Smooth muscle cell (in vitro differentiated cells): ENCODE data around the gene KPNA5. TPM values are rescaled to one million over a fixed set of nuclear protein-coding genes. Genes with fewer than 3 reads are reported as not detected.

Source experiments
- DNase-seq: peaks from one replicate; lab custom pipeline; 2025; ENCODE audit not compliant: unreplicated experiment; lab: John Stamatoyannopoulos, UW
- H2AFZ ChIP-seq: fragments of 200-600 bp; sonication (generic); 2 replicates; pipeline ENCODE4 v1.6.0; 2016; ENCODE audit warnings: antibody characterized with exemption, low read depth, mild to moderate bottlenecking
- H3F3A ChIP-seq: fragments of 200-600 bp; sonication (generic); 2 replicates; pipeline ENCODE4 v1.6.0; 2017; ENCODE audit warnings: antibody characterized with exemption, low read depth
- H3K27ac ChIP-seq: fragments of 200-600 bp; sonication (generic); 2 replicates; pipeline ENCODE4 v1.5.1; 2016; ENCODE audit warnings: low read depth, mild to moderate bottlenecking
- H3K27me3 ChIP-seq: fragments of 200-600 bp; sonication (generic); 2 replicates; pipeline ENCODE4 v1.6.1; 2016; ENCODE audit warnings: low read depth, mild to moderate bottlenecking
- H3K36me3 ChIP-seq: fragments of 200-600 bp; sonication (generic); 2 replicates; pipeline ENCODE4 v1.5.1; 2016; ENCODE audit warnings: low read depth
- H3K4me1 ChIP-seq: fragments of 200-600 bp; sonication (generic); 2 replicates; pipeline ENCODE4 v1.5.1; 2016; ENCODE audit warnings: low read depth
- H3K4me2 ChIP-seq: fragments of 200-600 bp; sonication (generic); 2 replicates; pipeline ENCODE4 v1.6.0; 2016; ENCODE audit warnings: mild to moderate bottlenecking
- H3K4me3 ChIP-seq: fragments of 200-600 bp; sonication (generic); 2 replicates; pipeline ENCODE4 v1.5.1; 2016; ENCODE audit warnings: mild to moderate bottlenecking
- H3K79me2 ChIP-seq: fragments of 200-600 bp; sonication (generic); 2 replicates; pipeline ENCODE4 v1.6.0; 2016; ENCODE audit warnings: low read depth, mild to moderate bottlenecking
- H3K9ac ChIP-seq: fragments of 200-600 bp; sonication (generic); 2 replicates; pipeline ENCODE4 v1.6.0; 2016; ENCODE audit warnings: low read depth
- H3K9me3 ChIP-seq: fragments of 200-600 bp; sonication (generic); replicated peaks from 2 replicates; pipeline ENCODE4 v1.5.1; 2016; ENCODE audit warnings: low read depth
- H4K20me1 ChIP-seq: fragments of 200-600 bp; sonication (generic); 2 replicates; pipeline ENCODE4 v1.6.0; 2016; ENCODE audit warnings: low read depth
- WGBS: methylation state at CpG from one replicate; pipeline ENCODE4 v1.1.7; 2016; ENCODE audit warnings: low lambda C conversion rate; 5-methylcytosine and 5-hydroxymethylcytosine counted together
- polyA plus RNA-seq: library from polyadenylated mRNA; unstranded; fragments of >200 nt; fragmentation: Nextera tagmentation; extraction: Ambion mirVana; gene quantifications from 2 replicates; pipeline ENCODE4 v1.2.1, GENCODE V29; 2016
- total RNA-seq: library from RNA; depleted of rRNA; stranded (reverse); fragments of >200 nt; gene quantifications from 2 replicates; pipeline ENCODE4 v1.2.3, GENCODE V29; 2014
- TF ChIP-seq, protein P1 (sequence below): fragments of 200-600 bp; sonication (generic); IDR thresholded peaks from 2 replicates; pipeline ENCODE4 v1.5.1; 2017; ENCODE audit warnings: borderline replicate concordance, mild to moderate bottlenecking, antibody characterized with exemption; ENCODE audit not compliant: insufficient read depth, poor library complexity, severe bottlenecking

KPNA5 gene
- total and polyA plus RNA-seq, 2 experiments from 2014 or later = 1.6 to 15.5 TPM

DNA sequence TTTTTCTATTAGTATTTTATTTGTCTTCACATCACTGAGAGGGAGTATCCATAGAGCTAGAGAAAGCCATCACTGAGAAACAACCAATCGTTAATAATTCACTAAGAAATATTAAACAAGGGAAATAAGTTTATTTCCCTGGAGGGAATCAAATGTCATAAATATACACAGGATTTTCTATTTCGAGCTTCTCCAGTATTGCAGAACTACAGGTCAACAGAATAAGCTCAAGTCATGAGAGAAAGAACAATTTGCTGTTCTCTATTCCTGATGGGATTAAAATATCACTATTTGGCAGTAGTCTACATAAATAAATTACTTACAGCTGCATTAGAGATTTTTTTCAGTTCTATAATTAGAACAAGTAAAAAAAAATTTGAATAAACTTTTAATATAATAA lies 86.7 kb downstream of the KPNA5 start:
- no peak overlapping the region for H2AFZ ChIP-seq
- no peak overlapping the region for H3K9ac ChIP-seq
- H3K36me3 ChIP-seq = no peaks in the 10 kb centered on the region
- TF ChIP-seq, protein P1, sequence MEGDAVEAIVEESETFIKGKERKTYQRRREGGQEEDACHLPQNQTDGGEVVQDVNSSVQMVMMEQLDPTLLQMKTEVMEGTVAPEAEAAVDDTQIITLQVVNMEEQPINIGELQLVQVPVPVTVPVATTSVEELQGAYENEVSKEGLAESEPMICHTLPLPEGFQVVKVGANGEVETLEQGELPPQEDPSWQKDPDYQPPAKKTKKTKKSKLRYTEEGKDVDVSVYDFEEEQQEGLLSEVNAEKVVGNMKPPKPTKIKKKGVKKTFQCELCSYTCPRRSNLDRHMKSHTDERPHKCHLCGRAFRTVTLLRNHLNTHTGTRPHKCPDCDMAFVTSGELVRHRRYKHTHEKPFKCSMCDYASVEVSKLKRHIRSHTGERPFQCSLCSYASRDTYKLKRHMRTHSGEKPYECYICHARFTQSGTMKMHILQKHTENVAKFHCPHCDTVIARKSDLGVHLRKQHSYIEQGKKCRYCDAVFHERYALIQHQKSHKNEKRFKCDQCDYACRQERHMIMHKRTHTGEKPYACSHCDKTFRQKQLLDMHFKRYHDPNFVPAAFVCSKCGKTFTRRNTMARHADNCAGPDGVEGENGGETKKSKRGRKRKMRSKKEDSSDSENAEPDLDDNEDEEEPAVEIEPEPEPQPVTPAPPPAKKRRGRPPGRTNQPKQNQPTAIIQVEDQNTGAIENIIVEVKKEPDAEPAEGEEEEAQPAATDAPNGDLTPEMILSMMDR = no peak
- DNase-seq = no peak
- H3K27me3 ChIP-seq = peaks cover 37% of the 10 kb centered on the region
- H3F3A ChIP-seq = no peaks in the 10 kb centered on the region
- H3K79me2 ChIP-seq = no peaks in the 10 kb centered on the region
- H3K9me3 ChIP-seq = no peaks in the 10 kb centered on the region
- H3K27ac ChIP-seq = no peak overlapping the region
- H3K4me2 ChIP-seq = no peak overlapping the region
- peaks cover 8% of the 10 kb centered on the region for H3K4me1 ChIP-seq
- 94% methylated on average over 2 of the region's 2 CpGs for WGBS
- no peak overlapping the region for H3K4me3 ChIP-seq
- no peaks in the 10 kb centered on the region for H4K20me1 ChIP-seq

DNA sequence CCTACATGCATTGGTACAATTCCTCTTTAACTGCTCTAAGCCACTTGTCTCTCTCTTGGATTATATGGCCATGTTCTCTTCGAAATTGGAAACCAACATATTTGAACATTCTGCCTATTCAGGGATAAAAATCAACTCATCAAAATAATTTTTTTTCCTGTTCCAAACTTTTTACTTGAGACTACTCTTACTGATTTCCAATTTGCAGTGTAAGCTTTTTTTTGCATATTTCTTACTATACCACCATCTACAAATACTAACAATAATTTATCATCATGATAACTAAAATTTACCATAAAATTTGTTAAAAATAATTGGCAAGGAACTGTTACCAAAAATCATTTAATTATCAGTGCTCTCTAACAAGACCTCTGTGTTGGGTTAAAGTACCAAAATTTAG lies 91.4 kb downstream of the KPNA5 start:
- 78% methylated on average over 1 of the region's 1 CpG for WGBS
- Histone ChIP-seq H3K4me3 (no peak overlapping the region), H3K4me1 (no peaks in the 10 kb centered on the region), H2AFZ (no peak overlapping the region), H3K4me2 (no peak overlapping the region), H3K79me2 (no peaks in the 10 kb centered on the region), H3K27ac (no peak overlapping the region), H3K9ac (no peak overlapping the region), H3K36me3 (no peaks in the 10 kb centered on the region), H3K9me3 (no peaks in the 10 kb centered on the region), H4K20me1 (no peaks in the 10 kb centered on the region), H3K27me3 (peaks cover 7% of the 10 kb centered on the region), H3F3A (no peaks in the 10 kb centered on the region)
- TF ChIP-seq, protein P1 = no peak
- DNase-seq = no peak

DNA sequence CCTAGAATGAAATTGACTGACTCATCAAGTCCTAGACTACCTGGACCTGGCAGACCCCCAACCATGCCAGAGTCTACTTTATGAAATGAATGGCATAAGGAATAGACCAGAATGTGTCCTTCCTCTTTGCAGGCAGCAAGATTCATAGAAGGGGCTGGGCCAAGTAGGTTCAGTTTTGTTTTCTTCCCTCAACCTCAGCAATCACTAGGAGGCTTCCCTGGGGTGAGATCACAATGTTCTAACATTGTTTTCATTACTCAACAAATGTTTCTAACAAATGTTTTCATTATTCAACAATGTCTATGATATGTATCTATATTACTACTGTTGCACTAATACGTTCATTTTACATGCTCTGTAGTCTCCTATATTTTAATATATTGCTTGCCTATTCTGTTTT lies 92.9 kb downstream of the KPNA5 start:
- Histone ChIP-seq H3K36me3 (no peaks in the 10 kb centered on the region), H3K79me2 (no peaks in the 10 kb centered on the region), H4K20me1 (no peaks in the 10 kb centered on the region), H3K9me3 (no peaks in the 10 kb centered on the region), H3K27ac (no peak overlapping the region), H3K4me2 (no peak overlapping the region), H3K4me3 (no peak overlapping the region), H2AFZ (no peak overlapping the region), H3K9ac (no peak overlapping the region), H3K27me3 (peaks cover 7% of the 10 kb centered on the region), H3K4me1 (no peaks in the 10 kb centered on the region), H3F3A (no peaks in the 10 kb centered on the region)
- WGBS = 89% methylated on average over 1 of the region's 1 CpG
- DNase-seq = no peak
- TF ChIP-seq, protein P1 = no peak

DNA sequence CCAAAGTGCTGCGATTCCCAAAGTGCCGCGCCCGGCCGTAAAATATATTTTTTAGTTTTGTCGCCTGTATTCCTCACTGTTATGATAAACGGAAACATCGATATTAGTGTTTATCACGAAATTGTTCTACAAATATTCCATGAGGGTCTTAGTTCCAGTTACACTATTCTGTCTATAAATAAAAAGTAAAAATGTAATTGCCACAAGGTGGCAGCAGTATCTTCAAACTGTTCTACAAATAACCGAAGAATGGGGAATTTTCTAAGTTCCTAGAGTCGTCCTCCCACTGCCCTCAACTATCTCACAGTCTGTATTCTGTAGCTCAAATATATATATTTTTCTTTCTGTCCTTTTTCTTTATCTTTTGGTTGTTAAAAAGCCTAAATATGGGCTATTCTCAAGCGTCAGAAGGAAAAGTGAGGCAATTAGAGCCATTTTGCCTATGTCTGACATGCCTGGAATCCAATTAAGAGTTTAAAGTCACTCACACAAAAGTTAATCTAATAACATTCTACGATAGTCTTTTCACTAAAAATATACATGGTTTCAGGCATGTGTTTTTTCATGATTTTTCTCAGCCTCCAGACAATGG lies 98.7 kb downstream of the KPNA5 start:
- Histone ChIP-seq H3K9me3 (no peaks in the 10 kb centered on the region), H3K9ac (no peak overlapping the region), H2AFZ (peak overlapping the region; percentile 46), H3K4me3 (no peak overlapping the region), H4K20me1 (no peaks in the 10 kb centered on the region), H3K79me2 (no peaks in the 10 kb centered on the region), H3K4me1 (no peaks in the 10 kb centered on the region), H3K4me2 (peak overlapping the region; percentile 20), H3K27ac (no peak overlapping the region), H3K27me3 (no peaks in the 10 kb centered on the region), H3F3A (no peaks in the 10 kb centered on the region), H3K36me3 (no peaks in the 10 kb centered on the region)
- DNase-seq = no peak
- TF ChIP-seq, protein P1 = peak; percentile 59
- 41% methylated on average over 13 of the region's 13 CpGs for WGBS
